K562 (cell line): ENCODE measurements around the gene RGS7. TPM values are rescaled to one million over a fixed set of nuclear protein-coding genes. Genes with fewer than 3 reads are reported as not detected.

ENCODE experiments used
- ATAC-seq: fragments of 200-7000 bp; cut with Tn5 transposase; 3 replicates; pipeline ENCODE4 v1.9.1; 2020; ENCODE audit warnings: moderate library complexity
- BruUV-seq: library from RNA; stranded (reverse); fragments of 400-500 nt; replicated peaks from 2 replicates; lab custom pipeline; 2021; lab: Mats Ljungman, UMichigan
- CTCF ChIA-PET: fragments of 300-600 bp; formaldehyde crosslinking; extraction: SDS; loops from one replicate; lab custom pipeline; 2021; ENCODE audit warnings: low intra/inter-chr PET ratio; lab: Yijun Ruan, JAX
- POLR2A ChIA-PET: fragments of 300-600, 350-650 bp; sonication (Branson Sonifier 250); formaldehyde crosslinking; extraction: SDS; loops from one replicate; lab custom pipeline; 2021; ENCODE audit warnings: antibody characterized with exemption, inconsistent platforms; lab: Yijun Ruan, JAX
- DNase-seq, 4 experiments: peaks; one replicate each; pipeline versions ENCODE4 v3.0.0 to v3.0.0-alpha.2; 2011 to 2018; ENCODE audit warnings: low spot score in 3 of 4, mixed read lengths in 3 of 4; ENCODE audit errors: extremely low read depth in 1 of 4
- FAIRE-seq: peaks from 2 replicates; lab custom pipeline; 2011; peaks lifted over from hg19 to GRCh38; lab: Jason Lieb, UNC
- H2AFZ ChIP-seq: 2 replicates; pipeline ENCODE4 v1.6.0; 2011; ENCODE audit warnings: low read depth, low read length, control low read depth, inconsistent platforms
- H3K27ac ChIP-seq: fragments of 200-600 bp; 3 replicates; pipeline ENCODE4 v1.8.0; 2011; ENCODE audit warnings: low read depth, mild to moderate bottlenecking, control low read depth, inconsistent platforms, low read length, moderate library complexity, mixed read lengths; ENCODE audit errors: extremely low read depth
- H3K27me3 ChIP-seq, 2 experiments: fragments of 300-600 bp in 1 of 2; 2 replicates in 1 of 2; 3 replicates in 1 of 2; pipeline versions ENCODE4 v1.6.0 to v1.8.0; 2011; ENCODE audit warnings: inconsistent platforms in 2 of 2, low read length in 2 of 2, mild to moderate bottlenecking in 1 of 2, mixed read lengths in 1 of 2, moderate library complexity in 1 of 2; ENCODE audit not compliant: control insufficient read depth in 2 of 2, insufficient read depth in 2 of 2
- H3K36me3 ChIP-seq: fragments of 300-600 bp; 3 replicates; pipeline ENCODE4 v1.8.0; 2011; ENCODE audit warnings: mild to moderate bottlenecking, low read length, inconsistent platforms; ENCODE audit not compliant: control insufficient read depth, insufficient read depth
- H3K4me1 ChIP-seq, 2 experiments: fragments of 200-600 bp in 1 of 2; replicated peaks in 1 of 2; 2 replicates in 1 of 2; 3 replicates in 1 of 2; pipeline versions ENCODE4 v1.5.1 to v1.8.0; 2011; ENCODE audit warnings: inconsistent platforms in 2 of 2, low read length in 2 of 2, mild to moderate bottlenecking in 1 of 2, mixed read lengths in 1 of 2, moderate library complexity in 1 of 2; ENCODE audit not compliant: control insufficient read depth in 2 of 2, insufficient read depth in 2 of 2
- H3K4me2 ChIP-seq: 2 replicates; pipeline ENCODE4 v1.6.1; 2011; ENCODE audit warnings: low read length, control low read depth, inconsistent platforms, mixed read lengths; ENCODE audit not compliant: insufficient read depth
- H3K4me3 ChIP-seq: fragments of 200-600 bp; sonication (generic), shearing (Covaris generic); 2 replicates; pipeline ENCODE4 v1.5.1; 2016; ENCODE audit warnings: control low read depth, inconsistent platforms
- H3K79me2 ChIP-seq: fragments of 200-600 bp; 3 replicates; pipeline ENCODE4 v1.8.0; 2011; ENCODE audit warnings: low read length, inconsistent platforms; ENCODE audit not compliant: control insufficient read depth, insufficient read depth
- H3K9ac ChIP-seq, 2 experiments: 2 replicates each; pipeline versions ENCODE4 v1.6.0 to v1.6.1; 2011; ENCODE audit warnings: low read depth in 2 of 2, low read length in 2 of 2, control low read depth in 1 of 2, inconsistent platforms in 1 of 2, mild to moderate bottlenecking in 1 of 2, mixed read lengths in 1 of 2; ENCODE audit not compliant: insufficient read depth in 1 of 2
- H3K9me1 ChIP-seq: one replicate; pipeline ENCODE4 v1.6.0; 2011; ENCODE audit warnings: inconsistent platforms, mild to moderate bottlenecking, low read length, moderate library complexity; ENCODE audit not compliant: control insufficient read depth, insufficient read depth
- H3K9me3 ChIP-seq: replicated peaks from 2 replicates; pipeline ENCODE4 v1.5.1; 2011; ENCODE audit warnings: low read depth, low read length, inconsistent platforms; ENCODE audit not compliant: control insufficient read depth, insufficient read depth
- H4K20me1 ChIP-seq: replicated peaks from 2 replicates; pipeline ENCODE4 v1.6.1; 2011; ENCODE audit warnings: low read length, inconsistent platforms, mixed read lengths; ENCODE audit not compliant: control insufficient read depth, insufficient read depth
- C11orf30 ChIP-seq: fragments of 450-650 bp; IDR thresholded peaks from 2 replicates; pipeline ENCODE4 v1.6.1; 2016; ENCODE audit warnings: low read depth, mild to moderate bottlenecking
- MAFF ChIP-seq: IDR thresholded peaks from 2 replicates; pipeline ENCODE4 v1.6.1; 2012; ENCODE audit warnings: low read length, improper control_type of control experiment
- NFIC ChIP-seq: fragments of 450-650 bp; IDR thresholded peaks from 2 replicates; pipeline ENCODE4 v1.6.1; 2017; ENCODE audit warnings: mild to moderate bottlenecking, inconsistent platforms
- SRSF7 ChIP-seq: fragments of 200-400 bp; formaldehyde crosslinking; optimal IDR thresholded peaks from 2 replicates; pipeline ENCODE3; 2017; ENCODE audit warnings: mild to moderate bottlenecking, low read depth, low read length
- SRSF9 ChIP-seq: fragments of 200-400 bp; formaldehyde crosslinking; IDR thresholded peaks from 2 replicates; pipeline ENCODE4 v1.6.1; 2017; ENCODE audit warnings: low read depth, low read length, borderline replicate concordance
- ZNF316 ChIP-seq: fragments of 450-650 bp; IDR thresholded peaks from 2 replicates; pipeline ENCODE4 v1.6.1; 2016
- ZNF586 ChIP-seq: fragments of 450-650 bp; formaldehyde crosslinking; conservative IDR thresholded peaks from 2 replicates; pipeline ENCODE4 v1.4.0; 2020; ENCODE audit warnings: mild to moderate bottlenecking, moderate library complexity
- WGBS: fragments of 100-300 bp; shearing (Covaris generic); methylation state at CpG from one replicate; pipeline ENCODE4 v1.1.6; 2016; ENCODE audit warnings: low coverage, mixed read lengths; ENCODE audit not compliant: insufficient coverage; ENCODE audit errors: missing lambda C conversion rate; 5-methylcytosine and 5-hydroxymethylcytosine counted together
- in situ Hi-C: fragments of 300-500 bp; cut with MboI; formaldehyde crosslinking; loops from 4 replicates; pipeline ENCODE4 v1.15.0; 2018; ENCODE audit warnings: inconsistent platforms, mixed read lengths
- intact Hi-C: fragments of 100-400 bp; cut with micrococcal nuclease; formaldehyde crosslinking; loops from 2 replicates; pipeline ENCODE4 v1.14.2; 2022
- polyA plus RNA-seq, 8 experiments: library from polyadenylated mRNA; depleted of rRNA in 4 of 8; stranded (reverse) in 5 of 8; unstranded in 3 of 8; fragments of >200 nt; fragmentation: Nextera tagmentation in 2 of 8; fragmentation: Illumina TruSeq in 1 of 8; extraction: Ambion mirVana in 2 of 8; extraction: Trizol in 1 of 8; gene quantifications; 2 replicates each; pipeline versions ENCODE4 v1.2.1 to v1.2.3, GENCODE V29; 2011 to 2014; ENCODE audit warnings: inconsistent platforms in 1 of 8, missing spikeins in 1 of 8
- total RNA-seq, 7 experiments: library from RNA; depleted of rRNA in 6 of 7; stranded (reverse); fragments of >200 nt in 6 of 7; fragmentation: Illumina TruSeq in 2 of 7; extraction: Trizol in 2 of 7; gene quantifications; 2 replicates each; pipeline versions ENCODE4 v1.2.1 to v1.2.3, GENCODE V29; 2011 to 2021; ENCODE audit warnings: low replicate concordance in 1 of 7
- TF ChIP-seq, protein P1 (sequence below): fragments of 450-650 bp; IDR thresholded peaks from 2 replicates; pipeline ENCODE4 v1.6.1; 2016; ENCODE audit warnings: mild to moderate bottlenecking
- TF ChIP-seq, protein P2 (sequence below), 2 experiments: fragments of 450-650 bp in 1 of 2; sonication (generic) in 1 of 2; formaldehyde crosslinking in 1 of 2; IDR thresholded peaks in 1 of 2; conservative IDR thresholded peaks in 1 of 2; 2 replicates each; pipeline versions ENCODE4 v1.6.1 to v1.8.1; 2016 to 2023; ENCODE audit warnings: mild to moderate bottlenecking in 2 of 2, moderate library complexity in 2 of 2, inconsistent platforms in 1 of 2, missing genetic modification reagents in 1 of 2
- TF ChIP-seq, protein P3 (sequence below): fragments of 250-450 bp; sonication (Bioruptor Pico); IDR thresholded peaks from 2 replicates; pipeline ENCODE4 v1.5.0; 2021; ENCODE audit warnings: mild to moderate bottlenecking, borderline replicate concordance

The RGS7 gene
- total and polyA plus RNA-seq, 9 of the 15 experiments (the other 6 are each of a cell fraction or from before 2014, with no cell fraction given), result not detected

DNA sequence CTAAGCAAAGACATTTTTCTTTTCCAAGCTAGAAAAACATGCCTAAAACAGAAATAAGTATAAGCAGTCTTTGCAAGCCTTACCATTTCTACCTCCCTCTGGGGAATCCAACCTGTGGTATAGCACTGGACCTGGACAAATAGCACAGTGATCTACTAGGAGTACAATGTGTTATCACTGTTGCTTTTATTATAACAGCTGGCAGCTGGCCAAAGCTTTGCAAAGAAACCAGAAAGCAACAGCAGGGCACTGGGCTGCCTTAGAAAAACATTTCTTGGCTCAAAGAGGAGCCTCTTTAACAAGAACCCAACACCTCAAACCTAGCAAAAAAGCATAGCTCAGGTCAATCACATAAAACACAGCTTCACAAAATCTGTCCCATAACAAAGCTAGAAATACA is 450.5 kb downstream of the RGS7 start:
- H3K9ac ChIP-seq, result no peak overlapping the region
- H3K36me3 ChIP-seq, result no peaks in the 10 kb centered on the region
- DNase-seq, result no peak
- CTCF ChIA-PET, result no interaction called here
- POLR2A ChIA-PET, result no interaction called here
- no TSS peak for BruUV-seq
- H3K4me2 ChIP-seq, result no peak overlapping the region
- H4K20me1 ChIP-seq, result no peaks in the 10 kb centered on the region
- H3K4me1 ChIP-seq, result no peaks in the 10 kb centered on the region
- H2AFZ ChIP-seq, result no peak overlapping the region
- intact Hi-C loops (no loop called here), in situ Hi-C loops (no loop called here)
- no peak for ATAC-seq
- no peaks in the 10 kb centered on the region for H3K9me1 ChIP-seq
- H3K9me3 ChIP-seq, result peaks cover 5% of the 10 kb centered on the region; the same call in 1 of the 2 replicates
- H3K27me3 ChIP-seq, result no peaks in the 10 kb centered on the region
- H3K4me3 ChIP-seq, result no peak overlapping the region
- no peak overlapping the region for H3K27ac ChIP-seq
- FAIRE-seq, result no peak
- no peaks in the 10 kb centered on the region for H3K79me2 ChIP-seq
- 0 out of 2 replicates have a peak, but pooled peaks have one; percentile 16 for TF ChIP-seq NFIC
- TF ChIP-seq ZNF586 (CRISPR knock-in tag), result no peak
- TF ChIP-seq, all 486 proteins: peak for 1

DNA sequence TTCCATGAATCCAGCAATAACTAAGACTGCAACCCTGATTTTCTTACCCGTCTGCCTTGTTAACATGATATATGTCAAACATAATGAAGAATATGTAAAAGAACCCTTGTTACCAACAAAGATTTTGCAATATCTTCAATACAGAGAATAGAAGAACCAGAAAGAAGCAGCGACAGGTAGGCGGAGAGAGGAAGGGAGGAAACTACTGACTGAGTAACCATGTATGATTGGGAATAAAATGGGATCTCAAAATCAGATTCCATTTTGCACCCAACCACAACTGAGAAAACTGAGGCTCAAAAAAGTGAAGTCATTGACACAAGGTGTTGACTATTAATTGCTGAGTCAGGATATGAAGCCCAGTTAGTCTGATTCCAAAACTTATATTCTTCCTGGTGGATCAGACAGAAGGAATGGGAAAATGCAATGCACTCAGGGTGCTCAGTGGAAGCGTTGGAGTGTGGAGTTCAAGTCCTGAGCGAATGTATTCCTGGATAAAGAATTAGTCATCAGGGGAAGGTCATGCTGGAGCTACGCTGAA is 451.7 kb downstream of the RGS7 start:
- CTCF ChIA-PET, result no interaction called here
- no peaks in the 10 kb centered on the region for H3K4me1 ChIP-seq
- intact Hi-C loops, result no loop called here
- TF ChIP-seq, protein P1, sequence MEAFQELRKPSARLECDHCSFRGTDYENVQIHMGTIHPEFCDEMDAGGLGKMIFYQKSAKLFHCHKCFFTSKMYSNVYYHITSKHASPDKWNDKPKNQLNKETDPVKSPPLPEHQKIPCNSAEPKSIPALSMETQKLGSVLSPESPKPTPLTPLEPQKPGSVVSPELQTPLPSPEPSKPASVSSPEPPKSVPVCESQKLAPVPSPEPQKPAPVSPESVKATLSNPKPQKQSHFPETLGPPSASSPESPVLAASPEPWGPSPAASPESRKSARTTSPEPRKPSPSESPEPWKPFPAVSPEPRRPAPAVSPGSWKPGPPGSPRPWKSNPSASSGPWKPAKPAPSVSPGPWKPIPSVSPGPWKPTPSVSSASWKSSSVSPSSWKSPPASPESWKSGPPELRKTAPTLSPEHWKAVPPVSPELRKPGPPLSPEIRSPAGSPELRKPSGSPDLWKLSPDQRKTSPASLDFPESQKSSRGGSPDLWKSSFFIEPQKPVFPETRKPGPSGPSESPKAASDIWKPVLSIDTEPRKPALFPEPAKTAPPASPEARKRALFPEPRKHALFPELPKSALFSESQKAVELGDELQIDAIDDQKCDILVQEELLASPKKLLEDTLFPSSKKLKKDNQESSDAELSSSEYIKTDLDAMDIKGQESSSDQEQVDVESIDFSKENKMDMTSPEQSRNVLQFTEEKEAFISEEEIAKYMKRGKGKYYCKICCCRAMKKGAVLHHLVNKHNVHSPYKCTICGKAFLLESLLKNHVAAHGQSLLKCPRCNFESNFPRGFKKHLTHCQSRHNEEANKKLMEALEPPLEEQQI, result no peak
- TF ChIP-seq SRSF7 (no peak), C11orf30 (peak; percentile 52; the same call in 1 of the 2 replicates), MAFF (peak; percentile 77), ZNF316 (peak; percentile 74), SRSF9 (no peak)
- TF ChIP-seq, protein P2, sequence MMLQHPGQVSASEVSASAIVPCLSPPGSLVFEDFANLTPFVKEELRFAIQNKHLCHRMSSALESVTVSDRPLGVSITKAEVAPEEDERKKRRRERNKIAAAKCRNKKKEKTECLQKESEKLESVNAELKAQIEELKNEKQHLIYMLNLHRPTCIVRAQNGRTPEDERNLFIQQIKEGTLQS (IDR thresholded peaks at IDR 0.05), result no peak
- TF ChIP-seq, protein P2 (CRISPR knock-in tag; conservative IDR thresholded peaks at IDR 0.05), result no peak
- TF ChIP-seq, protein P3, sequence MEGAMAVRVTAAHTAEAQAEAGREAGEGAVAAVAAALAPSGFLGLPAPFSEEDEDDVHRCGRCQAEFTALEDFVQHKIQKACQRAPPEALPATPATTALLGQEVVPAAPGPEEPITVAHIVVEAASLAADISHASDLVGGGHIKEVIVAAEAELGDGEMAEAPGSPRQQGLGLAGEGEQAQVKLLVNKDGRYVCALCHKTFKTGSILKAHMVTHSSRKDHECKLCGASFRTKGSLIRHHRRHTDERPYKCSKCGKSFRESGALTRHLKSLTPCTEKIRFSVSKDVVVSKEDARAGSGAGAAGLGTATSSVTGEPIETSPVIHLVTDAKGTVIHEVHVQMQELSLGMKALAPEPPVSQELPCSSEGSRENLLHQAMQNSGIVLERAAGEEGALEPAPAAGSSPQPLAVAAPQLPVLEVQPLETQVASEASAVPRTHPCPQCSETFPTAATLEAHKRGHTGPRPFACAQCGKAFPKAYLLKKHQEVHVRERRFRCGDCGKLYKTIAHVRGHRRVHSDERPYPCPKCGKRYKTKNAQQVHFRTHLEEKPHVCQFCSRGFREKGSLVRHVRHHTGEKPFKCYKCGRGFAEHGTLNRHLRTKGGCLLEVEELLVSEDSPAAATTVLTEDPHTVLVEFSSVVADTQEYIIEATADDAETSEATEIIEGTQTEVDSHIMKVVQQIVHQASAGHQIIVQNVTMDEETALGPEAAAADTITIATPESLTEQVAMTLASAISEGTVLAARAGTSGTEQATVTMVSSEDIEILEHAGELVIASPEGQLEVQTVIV (CRISPR knock-in tag), result no peak

More for the DNA sequence above, 451.7 kb downstream of the RGS7 start:
- H3K27me3 ChIP-seq, result no peaks in the 10 kb centered on the region
- peaks cover 5% of the 10 kb centered on the region; the same call in 1 of the 2 replicates for H3K9me3 ChIP-seq
- WGBS, result 2% methylated on average over 6 of the region's 6 CpGs
- BruUV-seq, result no TSS peak
- no peaks in the 10 kb centered on the region for H4K20me1 ChIP-seq
- no peaks in the 10 kb centered on the region for H3K79me2 ChIP-seq
- no peaks in the 10 kb centered on the region for H3K36me3 ChIP-seq
- no peak overlapping the region for H3K4me2 ChIP-seq
- no peak overlapping the region for H2AFZ ChIP-seq
- no peak overlapping the region for H3K9ac ChIP-seq
- ATAC-seq (no peak), DNase-seq (no peak), FAIRE-seq (no peak)
- in situ Hi-C loops, result no loop called here
- H3K4me3 ChIP-seq, result no peak overlapping the region
- H3K9me1 ChIP-seq, result no peaks in the 10 kb centered on the region
- no peak overlapping the region for H3K27ac ChIP-seq
- POLR2A ChIA-PET, result no interaction called here
